OCI-M2 (cell line): ENCODE results near the gene SLC5A9.
"Not testable (repeated sequence)": the region's sequence is repeated elsewhere in the genome, so short reads cannot be mapped to it uniquely, and the experiment has no call there.

ENCODE experiments used
- DNase-seq: peaks from one replicate; lab custom pipeline; 2025; ENCODE audit not compliant: unreplicated experiment; lab: John Stamatoyannopoulos, UW

The SLC5A9 gene

DNA sequence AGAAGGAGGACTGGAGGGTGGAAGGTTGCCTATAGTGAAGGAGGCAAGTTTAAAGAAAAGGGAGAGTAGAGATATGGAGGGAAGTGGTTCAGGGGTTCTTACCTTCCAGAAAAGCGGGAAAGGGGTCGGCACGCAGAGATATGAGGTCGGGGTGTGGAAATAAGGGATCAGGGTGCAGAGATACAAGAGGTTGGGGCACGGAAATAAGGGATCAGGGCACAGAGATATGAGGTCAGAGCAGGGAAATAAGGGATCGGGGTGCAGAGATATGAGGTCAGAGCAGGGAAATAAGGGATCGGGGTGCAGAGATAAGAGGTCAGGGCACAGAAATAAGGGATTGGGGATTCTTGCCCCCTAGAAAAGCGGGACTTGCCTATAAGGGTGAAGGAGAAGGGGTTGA is 9.1 kb upstream of the SLC5A9 start:
- DNase-seq, result not testable (repeated sequence)

DNA sequence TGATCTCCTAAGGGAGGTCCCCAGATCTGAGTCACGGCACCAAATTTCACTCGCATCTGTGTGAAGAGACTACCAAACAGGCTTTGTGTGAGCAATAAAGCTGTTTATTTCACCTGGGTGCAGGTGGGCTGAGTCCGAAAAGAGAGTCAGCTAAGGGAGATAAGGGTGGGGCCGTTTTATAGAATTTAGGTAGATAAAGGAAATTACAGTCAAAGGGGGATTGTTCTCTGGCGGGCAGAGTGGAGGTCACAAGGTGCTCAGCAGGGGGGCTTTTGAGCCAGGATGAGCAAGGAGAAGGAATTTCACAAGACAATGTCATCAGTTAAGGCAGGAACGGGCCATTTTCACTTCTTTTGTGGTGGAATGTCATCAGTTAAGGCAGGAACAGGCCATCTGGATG is 8.2 kb upstream of the SLC5A9 start:
- DNase-seq, result not testable (repeated sequence)

DNA sequence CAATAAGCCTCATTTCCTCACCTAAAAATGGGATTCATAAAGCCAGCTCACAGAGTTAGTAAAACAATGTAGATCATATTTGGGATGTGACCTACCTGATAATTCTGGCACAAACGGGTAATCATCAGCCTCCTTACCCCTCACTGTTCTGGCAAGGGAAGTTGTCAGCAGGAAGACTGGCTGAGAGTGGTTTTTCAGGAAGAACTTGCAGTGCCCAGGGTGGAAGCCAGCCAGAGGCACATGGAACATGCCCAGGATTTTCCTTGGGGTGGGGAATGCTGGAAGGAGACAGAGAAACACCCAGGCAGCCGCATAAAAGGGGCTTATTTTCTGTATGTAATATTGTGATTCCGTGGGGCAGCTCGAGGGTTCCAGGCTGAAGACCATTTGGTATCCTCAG is 7.7 kb upstream of the SLC5A9 start:
- DNase-seq, result no peak

DNA sequence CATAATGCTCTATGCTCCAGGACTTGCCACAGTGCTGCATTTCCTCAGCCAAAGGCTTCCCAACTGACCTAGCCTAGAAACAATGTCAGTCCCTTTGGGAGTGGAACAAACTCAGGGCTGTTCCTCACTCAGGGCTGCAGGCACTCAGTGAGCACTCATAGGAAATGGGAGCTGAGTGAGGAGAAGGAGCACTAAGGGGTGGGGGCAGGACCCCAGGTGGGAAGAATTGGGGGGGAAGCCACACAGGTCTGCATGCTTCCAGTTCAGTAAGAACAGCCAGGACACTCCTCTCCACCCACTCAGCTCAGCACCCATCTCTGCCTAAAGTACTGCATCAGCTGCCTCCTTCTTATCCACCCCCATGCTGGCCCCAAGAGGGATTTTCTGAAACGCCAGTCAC is 7.3 kb upstream of the SLC5A9 start:
- DNase-seq, result no peak

DNA sequence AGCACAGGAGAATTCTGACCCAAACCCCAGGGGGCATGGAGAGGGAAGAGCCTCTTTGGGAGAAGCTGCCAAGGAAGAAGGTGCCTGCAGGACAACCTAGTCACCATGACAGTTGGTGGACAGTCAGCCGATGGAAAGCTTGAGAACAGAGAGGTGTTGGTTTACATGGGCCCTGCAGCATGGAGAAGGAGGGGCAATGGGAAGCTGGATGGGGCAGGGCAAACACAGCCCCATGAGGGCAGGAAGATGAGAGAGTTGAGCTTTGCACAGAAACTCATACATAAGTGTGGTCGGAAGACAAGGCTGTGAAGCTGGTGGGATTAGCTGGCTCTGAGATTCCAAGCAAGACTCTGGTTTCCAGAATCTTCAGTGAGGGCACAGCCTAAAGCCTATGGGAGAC is 6.6 kb upstream of the SLC5A9 start:
- DNase-seq, result no peak

DNA sequence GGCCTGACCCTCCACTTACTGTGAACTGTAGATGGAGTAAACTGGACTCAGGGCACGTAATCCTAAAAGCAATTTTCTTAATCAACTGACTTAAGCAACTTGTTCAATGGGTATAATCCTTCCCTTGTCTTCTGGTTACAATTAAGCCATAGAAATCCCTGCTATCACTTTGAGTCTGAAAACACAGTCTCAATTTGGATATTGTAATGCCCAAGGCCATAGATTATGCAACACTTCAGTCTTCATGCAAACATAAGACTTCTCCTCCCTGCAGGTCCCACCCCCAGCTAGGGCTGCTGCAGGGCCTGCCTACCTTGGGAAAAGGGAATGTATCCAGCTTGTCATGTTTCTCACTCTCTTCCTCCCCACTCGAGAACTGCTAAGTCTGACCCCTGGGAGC is 6.2 kb upstream of the SLC5A9 start:
- DNase-seq, result no peak

DNA sequence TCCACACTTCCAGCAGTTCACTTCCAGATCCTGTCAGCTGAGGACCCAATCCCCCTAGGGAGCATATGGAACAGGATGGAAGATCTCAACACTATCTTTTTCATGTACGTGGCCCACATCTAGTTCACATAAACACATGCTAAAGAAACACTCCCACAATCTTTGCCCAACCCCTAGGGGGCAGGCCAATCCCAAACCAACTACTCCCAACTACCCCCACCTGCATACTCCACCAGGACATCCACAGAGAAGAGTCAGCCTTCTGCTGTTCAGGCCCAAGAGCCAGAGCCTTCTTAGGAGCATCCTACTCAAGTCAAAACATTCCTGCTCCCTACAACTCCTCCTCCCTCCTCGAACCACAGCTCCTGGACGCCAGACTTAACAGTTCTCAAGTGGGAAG is 5.6 kb upstream of the SLC5A9 start:
- no peak for DNase-seq

DNA sequence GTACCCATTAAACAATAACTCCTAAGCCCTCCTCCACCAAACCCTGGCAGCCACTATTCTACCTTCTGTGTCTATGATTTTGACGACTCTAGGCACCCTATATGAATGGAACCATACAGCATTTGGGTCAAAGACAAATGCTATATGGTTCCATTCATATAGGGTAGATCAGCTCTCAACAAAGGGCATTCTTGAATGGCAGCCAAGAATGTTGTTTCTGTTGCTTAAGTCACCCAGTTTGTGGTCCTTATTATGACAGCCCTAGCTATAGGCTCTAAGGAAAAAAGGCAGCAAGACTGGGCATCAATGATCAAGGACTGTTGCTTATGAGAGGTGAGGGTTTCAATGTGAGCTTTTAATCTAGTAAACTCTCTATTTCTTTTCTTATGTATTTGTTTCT is 4.7 kb upstream of the SLC5A9 start:
- DNase-seq, result no peak

DNA sequence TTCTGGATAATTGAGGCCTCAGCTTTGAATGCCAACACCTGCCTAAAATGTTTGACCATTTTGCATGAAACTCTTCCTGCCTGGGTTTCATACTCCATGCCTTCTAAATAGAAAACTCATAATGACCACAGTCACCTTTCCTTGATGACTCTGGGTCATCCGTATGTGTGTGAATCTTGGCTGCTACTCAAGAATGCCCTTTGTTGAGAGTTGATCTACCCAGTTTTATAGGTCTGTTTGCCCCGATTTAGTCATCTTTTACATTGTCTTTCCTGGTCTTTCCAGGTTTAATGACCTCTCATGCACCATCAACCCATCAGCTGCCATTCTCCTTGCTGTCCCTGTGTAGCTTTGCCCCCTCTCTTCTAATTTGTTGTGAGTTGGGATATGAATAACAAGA is 2.7 kb upstream of the SLC5A9 start:
- no peak for DNase-seq

DNA sequence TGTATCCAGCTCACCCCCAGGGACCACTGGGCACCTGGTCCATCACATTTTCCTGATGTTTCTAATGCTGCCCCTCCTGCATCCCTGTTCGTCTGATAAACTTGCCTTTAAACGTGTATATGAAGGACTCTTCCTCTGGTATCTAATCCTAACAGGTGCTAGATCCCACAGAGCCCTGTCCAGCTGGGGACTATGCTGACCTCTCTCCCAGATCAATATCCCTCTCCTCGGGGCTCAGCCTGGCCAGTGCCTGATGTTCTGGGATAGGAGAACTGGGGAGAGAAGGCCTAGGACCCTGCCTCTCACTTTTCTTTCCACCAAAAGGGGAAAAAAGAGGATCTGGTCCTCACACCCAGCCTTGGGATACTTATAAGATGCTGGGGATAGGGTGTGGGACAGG is 1.4 kb upstream of the SLC5A9 start:
- DNase-seq, result no peak

DNA sequence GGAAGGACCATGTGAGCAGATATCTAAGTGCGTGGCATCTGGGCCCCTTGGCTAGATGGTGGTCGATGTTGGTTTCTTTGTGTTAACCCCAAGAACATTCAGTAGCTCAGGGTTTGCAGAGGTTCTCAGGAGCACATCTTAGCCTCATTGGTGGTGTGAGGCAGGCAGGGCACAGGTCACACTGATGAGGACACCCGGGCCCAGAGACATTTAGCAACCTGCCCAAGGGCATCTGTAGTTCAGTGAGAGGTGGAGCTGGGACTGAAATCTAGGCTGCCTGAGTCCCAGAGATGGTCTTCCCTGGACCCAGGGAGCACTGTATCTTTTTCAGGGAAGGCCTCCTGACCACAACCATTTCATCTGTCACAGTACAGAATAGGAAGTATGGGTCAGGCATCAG is 859 bp upstream of the SLC5A9 start:
- DNase-seq, result no peak

DNA sequence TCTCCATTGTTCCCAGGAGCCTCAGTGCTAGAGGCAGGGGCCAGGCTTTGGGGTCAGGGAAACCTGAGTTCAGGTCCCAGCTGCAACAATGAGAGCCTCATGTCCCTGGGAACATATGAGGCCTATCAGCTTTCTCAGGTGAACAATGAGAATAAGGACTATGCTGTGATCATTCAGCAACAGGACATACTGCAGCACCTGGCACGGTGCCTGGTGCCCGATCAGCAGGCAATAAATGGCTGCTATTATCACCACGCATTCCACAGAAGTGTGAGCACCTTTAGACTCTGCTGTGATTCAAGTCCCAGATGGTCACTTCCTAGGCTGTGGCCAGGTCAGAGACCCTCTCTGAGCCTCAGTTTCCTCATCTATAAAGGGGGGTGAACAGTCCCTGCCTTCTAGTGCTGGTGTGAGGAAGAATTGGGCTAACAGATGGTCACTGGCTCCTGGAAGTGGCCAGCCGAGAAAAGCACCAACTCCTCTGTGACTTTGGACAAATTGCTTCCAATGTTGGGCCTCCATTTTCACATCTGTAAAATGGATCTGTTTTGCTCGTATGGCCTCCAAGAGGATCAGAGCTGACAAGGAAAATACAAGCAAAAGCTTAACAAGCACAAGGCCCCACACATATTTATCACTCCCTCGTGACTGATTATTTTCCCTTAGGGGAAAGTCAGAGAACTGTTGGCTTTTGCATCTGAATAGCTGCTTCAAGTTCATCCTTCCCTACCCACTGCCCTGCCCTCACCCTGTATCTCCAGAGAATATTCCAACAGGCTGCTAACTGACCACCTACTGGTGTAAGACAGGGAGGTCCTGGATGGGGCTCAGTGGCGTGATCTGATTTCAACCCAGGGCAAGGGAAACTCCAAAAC is 1.1 kb downstream of the SLC5A9 start:
- DNase-seq, result no peak

DNA sequence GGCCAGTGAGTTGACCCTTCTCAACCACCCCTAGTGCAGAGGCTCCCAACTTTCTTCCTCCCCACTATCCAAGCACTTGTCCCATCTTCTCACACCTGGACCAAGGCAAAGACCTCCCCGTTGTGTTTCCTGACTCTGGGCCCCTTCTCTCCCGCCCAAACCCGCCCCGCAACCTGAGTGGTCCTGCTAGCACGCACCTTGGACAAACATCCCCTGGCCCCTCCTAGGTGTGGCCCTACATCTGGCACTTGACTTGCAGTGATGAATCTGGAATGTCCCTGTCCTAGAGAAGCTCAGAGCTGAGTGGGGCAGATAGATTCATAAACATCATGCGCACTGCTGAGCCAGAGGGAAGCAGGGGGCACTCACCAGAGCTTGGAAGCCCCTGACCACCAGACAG is 2.3 kb downstream of the SLC5A9 start:
- DNase-seq, result no peak

DNA sequence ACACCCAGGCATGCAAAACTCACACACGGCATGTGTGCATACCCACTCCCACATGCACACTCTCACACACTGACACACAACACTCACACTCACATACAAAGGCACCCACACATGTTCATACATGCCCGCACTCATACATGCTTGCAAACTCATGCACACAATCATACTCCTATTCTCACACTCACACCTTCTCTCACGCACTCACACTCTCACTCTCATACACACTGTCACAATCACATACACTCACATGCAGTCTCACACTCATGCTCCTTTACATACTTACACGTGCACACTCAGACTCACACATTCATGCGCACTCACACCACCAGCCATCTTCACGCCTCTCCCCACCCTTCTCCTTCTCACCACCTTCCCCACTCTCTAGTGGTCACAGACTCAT is 3.1 kb downstream of the SLC5A9 start:
- no peak for DNase-seq

DNA sequence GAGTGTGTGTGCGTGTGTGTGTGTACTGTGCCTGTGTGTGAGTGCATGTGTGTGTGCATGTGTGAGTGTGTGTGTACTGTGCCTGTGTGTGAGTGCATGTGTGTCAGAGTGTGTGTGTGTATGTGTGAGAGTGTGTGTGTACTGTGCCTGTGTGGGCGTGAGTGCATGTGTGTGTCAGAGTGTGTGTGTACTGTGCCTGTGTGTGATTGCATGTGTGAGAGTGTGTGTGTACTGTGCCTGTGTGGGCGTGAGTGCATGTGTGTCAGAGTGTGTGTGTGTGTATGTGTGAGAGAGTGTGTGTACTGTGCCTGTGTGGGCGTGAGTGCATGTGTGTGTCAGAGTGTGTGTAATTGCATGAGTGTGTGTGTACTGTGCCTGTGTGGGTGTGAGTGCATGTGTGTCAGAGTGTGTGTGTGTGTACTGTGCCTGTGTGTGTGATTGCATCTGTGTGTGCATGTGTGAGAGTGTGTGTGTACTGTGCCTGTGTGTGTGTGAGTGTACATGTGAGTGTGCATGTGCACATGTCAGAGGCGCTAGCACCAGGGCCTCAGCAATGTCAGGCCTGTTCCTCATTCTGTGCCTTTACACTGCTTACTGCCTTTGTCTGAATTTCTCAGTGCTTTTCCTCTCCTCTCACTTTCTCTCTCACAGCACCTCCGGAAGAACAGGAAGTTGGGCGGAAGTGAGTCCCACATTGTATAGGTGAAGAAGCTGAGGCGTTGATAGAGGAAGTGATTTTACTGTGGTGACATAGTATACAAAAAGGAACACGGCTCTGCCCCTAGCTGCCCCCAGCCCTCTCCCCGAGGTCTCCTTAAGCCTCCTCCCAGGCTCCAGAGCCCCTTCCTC is 4.9 kb downstream of the SLC5A9 start:
- no peak for DNase-seq

DNA sequence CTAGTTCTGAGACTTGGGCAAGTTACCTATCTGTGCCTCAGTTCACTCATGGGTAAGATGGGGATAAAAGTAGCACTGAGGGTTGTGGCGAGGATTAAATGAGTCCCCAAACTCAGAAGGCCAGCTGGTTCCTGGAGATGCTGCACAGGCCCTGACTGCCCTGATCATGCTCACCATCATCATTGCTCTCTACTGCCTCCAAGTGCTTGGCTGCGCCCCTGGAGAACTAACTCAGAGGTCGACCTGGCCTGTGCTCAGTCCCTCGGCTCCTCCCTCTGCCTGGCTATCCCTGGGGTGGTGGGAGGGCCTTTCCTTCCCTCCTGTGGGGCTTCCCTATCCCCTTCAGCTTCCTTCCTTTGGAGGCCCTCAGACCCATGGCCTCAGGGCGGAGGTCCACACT is 5.6 kb downstream of the SLC5A9 start:
- no peak for DNase-seq

DNA sequence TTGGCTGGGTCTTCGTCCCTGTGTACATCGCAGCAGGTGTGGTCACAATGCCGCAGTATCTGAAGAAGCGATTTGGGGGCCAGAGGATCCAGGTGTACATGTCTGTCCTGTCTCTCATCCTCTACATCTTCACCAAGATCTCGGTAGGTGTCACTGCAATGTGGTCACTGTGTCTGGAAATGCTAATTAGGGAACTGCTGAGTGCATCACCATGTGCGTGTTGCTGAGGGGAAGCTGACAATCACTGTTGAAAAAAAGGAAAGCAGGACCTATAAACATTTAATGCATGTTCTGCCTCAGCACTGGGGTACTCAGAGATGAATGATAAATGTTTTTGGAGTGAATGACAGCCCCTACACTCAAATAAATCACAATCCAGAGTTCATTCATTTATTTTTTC is 6.8 kb downstream of the SLC5A9 start:
- no peak for DNase-seq

DNA sequence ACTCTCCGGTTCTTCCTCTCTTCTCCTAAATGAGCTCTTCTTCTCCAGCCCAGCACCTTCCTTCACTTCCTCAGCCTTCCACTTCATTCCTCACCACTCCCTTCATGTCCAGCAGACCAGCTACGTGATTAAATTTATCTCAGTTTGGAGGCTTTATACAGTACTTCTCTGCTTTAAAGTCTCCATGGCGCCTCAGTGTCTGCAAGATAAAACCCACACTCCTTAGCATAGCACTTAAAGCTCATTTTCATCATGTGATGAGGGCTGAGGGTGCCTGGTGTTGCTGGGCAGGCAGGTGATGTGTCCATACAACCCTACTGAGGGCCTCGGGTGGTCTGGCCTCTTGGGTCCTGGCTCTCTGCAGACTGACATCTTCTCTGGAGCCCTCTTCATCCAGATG is 7.7 kb downstream of the SLC5A9 start:
- no peak for DNase-seq

DNA sequence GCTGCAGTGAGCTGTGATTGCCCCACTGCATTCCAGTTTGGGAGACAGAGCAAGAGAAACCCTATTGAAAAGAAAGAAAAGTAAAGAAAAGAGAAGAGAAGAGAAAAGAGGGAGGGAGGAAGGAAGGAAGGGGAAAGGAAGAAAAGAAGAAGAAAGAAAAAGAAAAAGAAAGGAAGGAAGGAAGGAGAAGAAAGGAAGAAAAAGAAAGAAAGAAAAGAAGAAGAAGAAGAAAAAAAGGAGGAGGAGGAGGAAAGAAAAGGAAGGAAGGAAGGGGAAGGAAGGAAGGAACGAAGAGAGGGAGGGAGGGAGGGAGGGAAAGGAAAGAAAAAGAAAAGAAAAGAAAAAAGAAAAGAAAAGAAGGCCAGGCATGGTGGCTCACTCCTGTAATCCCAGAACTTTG is 10.2 kb downstream of the SLC5A9 start:
- DNase-seq, result no peak

DNA sequence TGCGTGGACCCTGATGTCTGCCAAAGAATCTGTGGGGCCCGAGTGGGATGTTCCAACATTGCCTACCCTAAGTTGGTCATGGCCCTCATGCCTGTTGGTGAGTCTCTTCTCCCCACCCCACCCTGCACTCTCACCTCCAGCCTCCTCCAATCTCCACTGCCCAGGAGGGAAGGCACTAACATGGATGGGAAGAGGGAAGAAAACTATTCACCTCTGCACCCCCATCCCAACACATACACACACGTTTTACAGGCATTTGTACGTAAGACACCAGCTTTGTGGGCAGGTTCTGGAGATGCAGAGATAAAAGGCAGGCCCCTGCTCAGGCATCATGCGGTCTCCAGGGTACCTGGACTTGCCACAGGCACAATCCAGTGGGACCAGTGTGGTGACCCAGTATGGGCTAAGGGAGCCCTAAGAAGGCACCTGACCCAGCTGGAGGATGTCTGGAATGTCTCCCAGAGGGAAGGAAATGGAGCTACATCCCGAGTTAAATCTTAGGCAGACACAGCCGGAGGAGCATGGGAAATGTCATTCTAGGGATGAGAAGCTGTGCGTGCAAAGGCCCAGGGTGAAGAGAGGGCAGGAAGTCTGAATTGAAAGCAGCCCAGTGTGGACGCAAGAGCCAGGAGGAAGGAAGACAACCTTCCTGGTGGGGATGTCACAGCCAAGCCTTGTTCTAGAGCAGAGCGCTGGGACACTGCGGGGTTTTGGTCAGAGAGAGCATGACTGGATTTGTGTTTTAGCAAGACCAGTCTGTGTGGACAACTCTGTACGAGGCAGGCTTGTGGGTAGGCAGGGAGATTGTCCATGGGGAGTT is 11.4 kb downstream of the SLC5A9 start:
- no peak for DNase-seq

DNA sequence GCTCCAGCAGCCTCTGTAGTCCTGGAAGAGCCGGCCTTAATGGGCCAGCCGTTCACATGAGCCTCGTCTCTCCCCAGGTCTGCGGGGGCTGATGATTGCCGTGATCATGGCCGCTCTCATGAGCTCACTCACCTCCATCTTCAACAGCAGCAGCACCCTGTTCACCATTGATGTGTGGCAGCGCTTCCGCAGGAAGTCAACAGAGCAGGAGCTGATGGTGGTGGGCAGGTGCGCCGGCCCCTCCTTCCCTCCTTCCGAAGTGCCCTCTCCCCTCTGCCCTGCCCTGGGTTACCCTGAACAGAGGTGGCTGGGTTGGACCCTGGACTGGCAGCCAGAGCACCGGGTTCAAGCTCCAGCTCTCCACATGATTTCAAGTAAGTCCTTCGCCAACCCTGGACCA is 13.1 kb downstream of the SLC5A9 start:
- DNase-seq, result no peak
